ENCODE data around the gene C20orf144. TPM values are rescaled to one million over a fixed set of nuclear protein-coding genes. Genes with fewer than 3 reads are reported as not detected.
A peak's percentile ranks its signal among the peaks of the same experiment; 100 is the strongest.

The C20orf144 gene
- total RNA-seq, 1 donor from 2014 or later: not detected

DNA sequence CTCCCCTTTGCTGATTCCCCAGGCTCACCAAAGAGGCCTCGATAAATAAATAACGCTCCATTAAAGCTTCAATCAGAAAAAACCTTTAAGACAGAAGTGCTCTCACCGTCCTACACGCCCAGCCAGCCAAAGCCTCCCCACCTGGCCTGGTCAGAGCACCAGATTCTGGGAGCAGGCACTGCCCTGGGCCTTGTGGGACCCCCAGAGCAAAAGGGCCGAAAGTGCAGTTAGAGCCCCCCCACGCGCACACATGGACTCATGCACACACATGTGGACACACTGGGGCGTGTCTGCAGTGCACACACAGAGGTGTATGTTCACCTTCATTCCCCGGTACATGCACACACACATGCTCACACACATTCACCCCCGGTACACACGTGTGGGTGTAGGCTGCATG lies 14.0 kb downstream of the C20orf144 start:
- no peak for DNase-seq (ENCODE audit: low spot score)

DNA sequence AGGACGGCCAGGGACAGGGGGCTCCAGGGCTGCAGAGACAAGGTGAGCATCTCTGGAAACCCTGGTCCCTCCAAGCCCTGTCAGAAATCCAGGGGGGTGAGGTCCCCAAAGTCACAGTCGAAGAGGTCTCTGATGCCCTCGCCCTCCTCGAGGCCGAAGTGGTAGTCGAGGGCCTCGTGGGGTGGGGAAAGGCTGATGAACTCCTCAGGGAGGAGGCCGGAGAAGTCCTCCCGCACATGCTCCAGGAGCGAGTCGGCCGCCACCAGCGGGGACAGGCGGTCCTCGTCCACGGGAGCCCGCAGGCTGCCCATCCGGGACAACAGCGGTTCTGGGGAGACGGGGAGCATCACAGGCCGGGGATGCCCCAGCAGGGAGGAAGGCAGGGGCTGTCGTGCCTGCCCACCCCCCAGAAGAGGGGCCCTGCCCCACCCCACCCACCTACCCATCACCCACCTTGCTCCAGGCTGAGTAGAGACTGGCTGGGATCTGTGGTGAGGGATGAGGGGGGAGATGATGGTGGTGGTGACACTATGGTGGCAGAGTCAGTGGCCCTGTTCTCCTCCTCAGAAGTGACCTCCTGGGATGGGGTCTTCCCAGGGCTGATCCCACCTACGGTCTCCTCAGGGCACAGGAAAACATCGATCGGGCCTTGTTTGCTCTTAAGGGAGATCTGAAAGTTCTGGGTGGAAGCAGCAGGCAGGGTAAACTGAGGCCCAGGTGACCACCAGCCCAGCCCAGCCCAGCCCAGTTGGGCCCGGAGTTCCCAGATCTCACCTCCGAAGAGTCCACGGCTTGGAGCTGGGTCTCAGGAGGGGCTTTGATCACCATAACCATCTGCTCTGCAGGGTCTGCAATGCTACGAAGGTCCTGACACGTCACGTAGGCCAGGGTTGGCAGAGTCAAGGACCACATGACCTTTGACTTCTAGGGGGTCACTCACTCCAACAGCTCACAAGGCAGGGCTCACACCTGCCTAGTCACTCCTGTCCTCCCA lies 14.8 kb downstream of the C20orf144 start:
- no peak for DNase-seq (ENCODE audit: low spot score)

GRCh38 chr20:33677991-33678702 lies 16.0 kb downstream of the C20orf144 start:
- no peak for DNase-seq (ENCODE audit: low spot score)

GRCh38 chr20:33679758-33680485 lies 17.8 kb downstream of the C20orf144 start:
- no peak for DNase-seq (ENCODE audit: low spot score)

DNA sequence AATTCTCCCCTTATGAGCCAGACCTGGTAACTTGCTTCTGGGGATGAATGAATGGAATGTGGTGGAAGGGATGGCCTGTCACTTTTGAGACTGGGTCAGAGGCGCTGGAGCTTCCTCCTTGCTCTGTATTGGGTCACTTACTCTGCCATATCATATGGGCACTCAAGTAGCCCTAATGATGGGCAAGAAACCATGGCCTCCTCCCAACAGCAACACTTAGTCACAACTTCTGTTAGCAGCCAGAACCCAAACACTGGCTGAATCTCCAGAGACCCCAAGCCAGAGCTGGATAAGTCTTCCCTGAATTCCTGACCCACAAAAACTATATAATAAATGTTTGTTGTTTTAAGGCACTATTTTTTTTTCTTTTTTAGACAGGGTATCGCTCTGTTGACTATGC lies 18.6 kb downstream of the C20orf144 start:
- no peak for DNase-seq (ENCODE audit: low spot score)

GRCh38 chr20:33681288-33681687 lies 19.2 kb downstream of the C20orf144 start:
- DNase-seq (ENCODE audit: low spot score): no peak

DNA sequence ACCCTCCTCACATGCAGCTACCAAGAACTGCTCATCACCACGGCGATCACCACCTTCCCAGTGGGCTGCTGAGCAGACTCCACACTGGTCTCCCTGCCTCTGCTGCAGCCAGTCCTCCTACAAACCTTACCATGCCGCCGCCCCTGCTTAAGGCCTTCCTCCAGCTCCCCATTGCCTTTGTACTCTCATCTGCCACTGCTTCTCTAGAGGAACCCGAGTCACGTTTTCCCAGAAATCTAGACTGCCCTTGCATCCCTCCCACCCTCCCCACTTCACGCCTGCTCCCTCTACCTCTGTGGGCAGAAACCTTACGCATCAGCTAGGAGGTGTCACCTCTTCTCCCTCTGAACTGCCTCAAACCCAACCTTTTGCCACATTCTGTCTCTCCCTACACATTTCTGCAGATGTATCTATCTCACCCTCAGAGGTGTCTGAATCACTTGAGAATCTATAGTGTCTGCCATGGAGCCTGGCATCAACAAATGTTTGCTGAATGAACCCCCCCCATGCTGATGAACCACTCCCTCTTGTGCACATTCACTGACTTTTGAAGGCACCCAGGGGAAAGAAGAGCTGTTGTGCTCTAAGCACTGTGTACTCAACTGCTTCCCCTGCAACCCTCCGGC lies 19.7 kb downstream of the C20orf144 start:
- DNase-seq (ENCODE audit: low spot score): no peak

DNA sequence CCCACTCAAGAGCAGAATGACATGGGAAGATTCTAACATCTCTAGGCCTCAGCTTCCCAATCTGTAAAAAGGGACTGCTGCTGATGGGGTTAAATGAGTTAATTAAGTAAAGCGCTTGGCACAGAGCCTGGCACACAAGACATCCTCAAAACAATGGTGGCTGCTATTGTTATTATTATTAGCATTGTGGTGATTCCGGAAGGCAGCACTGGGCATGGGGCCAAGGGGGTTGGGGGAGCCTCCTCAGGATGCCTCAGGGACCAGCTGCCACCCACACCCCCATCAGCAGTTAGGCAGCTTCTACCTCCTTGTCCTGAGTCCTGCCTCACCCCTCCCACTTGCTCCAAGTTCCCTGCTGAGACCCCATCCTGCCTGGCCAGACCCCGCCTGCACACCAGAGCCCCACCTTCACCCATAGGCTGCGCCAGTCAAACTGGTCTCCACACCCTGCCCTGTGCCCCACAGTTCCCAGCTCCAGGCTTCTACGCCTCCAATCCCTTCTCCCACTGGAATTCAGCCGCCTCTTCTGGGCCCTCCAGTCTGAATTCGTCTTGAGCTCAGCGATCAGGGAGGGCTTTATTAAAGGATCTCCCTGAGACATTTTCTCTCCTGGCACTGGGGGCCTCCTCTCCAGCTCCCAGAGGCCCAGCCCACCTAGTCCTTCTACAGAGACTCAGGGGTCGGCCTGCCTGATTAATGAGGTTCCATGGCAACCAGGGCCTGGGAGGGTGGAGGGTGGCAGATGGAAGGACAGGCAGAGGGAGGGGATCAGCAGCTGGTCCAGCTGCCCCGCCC lies 22.6 kb downstream of the C20orf144 start:
- DNase-seq (ENCODE audit: low spot score): no peak

DNA sequence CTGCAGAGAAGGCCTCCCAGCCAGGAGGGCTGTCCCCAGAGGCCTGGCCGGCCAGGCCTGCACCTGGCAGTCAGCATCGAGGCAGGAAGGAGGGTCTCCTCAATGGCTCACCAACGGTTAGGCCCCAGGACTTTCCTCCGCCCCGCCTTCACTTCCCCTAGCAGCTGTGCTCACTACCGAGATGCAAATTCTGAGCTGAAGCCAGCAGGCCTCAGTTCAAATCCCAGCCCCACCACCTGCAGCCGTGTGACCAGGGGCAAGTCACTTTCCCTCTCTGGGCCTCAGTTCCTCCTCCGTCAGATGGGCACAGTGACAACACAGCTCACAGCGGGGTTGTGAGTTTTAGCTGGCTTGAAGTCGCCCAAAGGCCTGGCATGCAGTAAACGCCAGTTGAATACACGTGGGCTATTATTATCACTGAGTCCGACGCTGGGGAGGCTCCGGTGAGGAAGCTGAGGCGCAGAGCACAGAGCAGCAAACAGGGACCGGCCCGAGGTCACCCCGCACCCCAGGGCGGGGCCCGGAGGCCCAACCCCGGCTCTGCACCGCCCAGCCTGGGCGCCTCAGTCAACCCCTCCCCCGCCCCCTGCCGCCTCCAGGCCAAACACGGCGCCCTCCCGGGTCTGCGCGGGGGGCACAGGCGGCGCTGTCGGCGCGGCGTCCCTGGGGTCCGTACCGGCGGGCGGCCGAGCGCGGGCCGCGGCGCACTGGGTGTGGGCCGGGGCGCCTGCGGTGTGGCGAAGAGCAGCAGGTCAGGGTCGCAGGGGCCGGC lies 23.4 kb downstream of the C20orf144 start:
- DNase-seq (ENCODE audit: low spot score): no peak

DNA sequence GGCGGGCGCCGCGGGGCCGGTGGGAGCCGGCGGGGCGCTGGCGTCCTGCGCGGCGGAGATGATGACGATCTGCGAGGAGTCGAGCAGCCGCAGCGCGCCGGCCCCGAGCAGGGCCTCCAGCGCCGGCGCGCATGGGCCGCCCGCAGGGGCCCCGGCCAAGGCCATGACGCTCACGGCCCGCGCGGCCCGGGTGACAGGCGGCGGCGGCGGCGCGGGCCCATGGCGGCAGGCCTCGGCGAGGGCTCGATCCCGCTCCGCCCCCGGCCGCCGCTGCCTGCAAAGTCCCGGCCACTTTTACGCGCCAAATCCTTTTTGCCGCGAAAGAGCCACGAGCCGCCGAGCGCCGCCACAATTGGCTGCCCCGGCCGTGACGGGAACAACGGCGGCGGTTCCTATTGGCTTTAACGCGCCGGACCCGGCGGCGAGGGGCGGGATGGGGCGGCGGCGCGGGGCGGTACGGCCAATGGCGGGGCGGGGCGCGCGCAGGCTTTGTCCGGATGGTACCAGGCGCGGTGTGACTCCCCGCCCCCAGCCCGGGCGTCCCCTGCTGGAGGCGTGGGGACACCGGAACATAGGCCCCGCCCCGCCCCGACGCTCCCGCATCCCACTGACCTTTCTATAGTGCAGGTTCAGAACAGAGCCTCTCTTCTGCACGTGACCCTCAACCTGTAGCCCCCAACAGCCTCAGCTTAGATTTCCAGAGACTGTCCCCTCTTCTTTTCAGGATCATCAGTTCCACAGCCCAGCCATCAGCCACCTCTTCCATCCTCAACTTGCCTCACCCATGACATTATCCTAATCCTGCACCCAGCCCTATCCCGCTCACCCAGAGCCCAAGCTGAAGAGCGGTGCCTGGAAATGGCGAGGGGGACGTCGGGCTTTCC lies 24.2 kb downstream of the C20orf144 start, which contains the start of gene E2F1:
E2F1 (minus strand) TSS at position 286 of the 884 bp plus-strand sequence; CDS start at position 165, 121 bp downstream.
- DNase-seq (ENCODE audit: low spot score): peak; percentile 99

- no peak for DNase-seq (ENCODE audit: low spot score)
Observed at GRCh38 chr20:33686984-33687366, 24.8 kb downstream of the C20orf144 start.

GRCh38 chr20:33687370-33687915 lies 25.3 kb downstream of the C20orf144 start:
- DNase-seq (ENCODE audit: low spot score): no peak

DNA sequence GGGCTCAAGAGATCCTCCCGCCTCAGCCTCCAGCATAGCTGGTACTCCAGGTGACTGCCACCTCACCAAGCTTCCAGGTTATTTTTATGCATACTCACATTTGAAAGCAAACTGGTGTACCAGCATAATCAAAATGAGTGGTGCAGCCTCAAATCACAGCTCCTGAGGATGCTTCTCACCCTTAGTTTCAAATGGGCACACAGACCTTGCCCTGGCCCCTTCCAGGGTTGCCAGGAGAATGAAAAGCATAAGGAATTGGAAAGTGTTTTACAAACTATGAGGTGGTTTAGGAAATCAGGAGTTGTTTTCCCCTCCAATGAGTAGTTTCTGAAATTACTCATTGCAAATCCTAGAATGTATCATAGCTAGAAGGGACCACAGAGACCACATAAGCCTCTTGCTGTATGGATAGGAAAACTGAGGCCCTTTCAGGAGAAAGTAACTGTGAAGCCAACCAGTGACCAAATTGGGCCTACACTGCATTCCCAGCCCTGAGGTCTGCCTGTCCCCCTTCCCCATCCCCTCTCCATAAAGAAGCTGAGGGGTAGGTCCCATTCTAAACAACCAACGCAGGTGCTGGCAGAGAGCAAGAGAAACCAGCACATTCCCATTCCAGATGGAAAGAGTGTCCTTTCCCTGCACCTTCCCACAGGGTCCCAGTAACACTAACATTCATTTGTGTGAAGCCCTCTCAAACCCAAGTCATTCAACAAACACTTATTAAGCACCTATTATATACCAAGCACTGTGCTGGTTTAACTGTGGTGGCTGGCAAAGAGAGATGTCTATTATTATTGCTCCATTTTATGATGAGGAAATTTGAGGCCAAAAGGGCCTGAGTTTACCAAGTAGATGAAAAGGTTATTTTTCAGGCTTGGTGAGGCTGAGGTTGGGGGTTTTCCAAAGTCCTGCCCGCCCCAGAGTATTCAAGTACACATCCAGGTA lies 26.1 kb downstream of the C20orf144 start:
- no peak for DNase-seq (ENCODE audit: low spot score)

DNA sequence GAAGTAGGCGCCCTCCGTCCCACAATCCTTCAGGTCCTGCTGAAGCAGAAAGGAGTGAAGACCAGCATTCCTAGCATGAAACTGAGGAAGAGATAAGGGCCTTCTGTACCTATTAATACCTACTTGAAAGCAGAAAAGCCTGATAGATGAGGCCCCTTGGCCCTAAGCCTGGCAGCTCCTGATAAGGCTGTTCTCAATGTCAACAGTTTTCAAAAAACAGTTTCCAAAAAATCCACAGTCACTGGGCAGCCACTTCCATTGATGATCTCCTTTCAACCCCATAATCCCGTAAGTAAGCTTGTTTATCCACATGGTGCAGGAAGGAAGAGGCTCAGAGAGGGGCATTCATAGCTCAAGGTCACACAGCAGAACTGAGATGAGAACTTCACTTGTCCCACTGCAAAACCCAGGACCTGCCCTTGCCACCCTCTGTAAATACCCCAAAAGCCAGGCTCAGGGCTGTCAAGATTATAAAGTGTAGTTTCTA lies 26.9 kb downstream of the C20orf144 start:
- DNase-seq (ENCODE audit: low spot score): no peak

DNA sequence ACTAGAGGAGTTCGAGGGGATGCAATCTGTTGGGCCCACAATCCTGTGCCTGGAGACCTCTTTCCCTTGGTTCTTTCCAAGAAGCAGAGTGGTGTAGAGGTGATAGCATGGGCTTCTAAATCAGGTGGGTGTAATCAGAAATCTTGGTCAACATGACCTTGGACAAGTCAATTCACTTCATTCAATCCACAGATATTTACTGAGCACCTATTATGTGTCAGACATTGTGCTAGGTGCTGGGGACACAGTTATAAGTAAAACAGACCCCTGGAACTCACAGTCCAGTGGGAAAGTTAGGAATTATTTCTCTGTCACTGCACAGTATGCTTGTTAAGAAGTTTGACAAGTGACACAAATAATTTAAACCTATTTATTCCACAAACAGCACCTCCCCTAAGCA lies 27.4 kb downstream of the C20orf144 start:
- DNase-seq (ENCODE audit: low spot score): no peak

GRCh38 chr20:33689973-33690372 lies 27.8 kb downstream of the C20orf144 start:
- DNase-seq (ENCODE audit: low spot score): no peak

GRCh38 chr20:33693289-33693688 lies 31.2 kb downstream of the C20orf144 start:
- no peak for DNase-seq (ENCODE audit: low spot score)
